GF-D8 (cell line): ENCODE measurements around the gene PTDSS2.

Experiments used
- DNase-seq: peaks from one replicate; lab custom pipeline; 2025; lab: John Stamatoyannopoulos, UW

Gene PTDSS2

GRCh38 chr11:469684-470560 is 19.8 kb downstream of the PTDSS2 start:
- no peak for DNase-seq

GRCh38 chr11:471468-472145 is 21.5 kb downstream of the PTDSS2 start:
- DNase-seq = no peak

- no peak for DNase-seq
These were observed 22.2 kb downstream of the PTDSS2 start for GRCh38 chr11:472272-472671.

GRCh38 chr11:472816-473215 is 22.7 kb downstream of the PTDSS2 start:
- no peak for DNase-seq

GRCh38 chr11:473415-473814 is 23.3 kb downstream of the PTDSS2 start:
- no peak for DNase-seq

- DNase-seq = no peak
These were observed 24.1 kb downstream of the PTDSS2 start for GRCh38 chr11:473962-474785.

- DNase-seq = no peak
These were observed 24.9 kb downstream of the PTDSS2 start for GRCh38 chr11:474914-475506.

- no peak for DNase-seq
These were observed 25.9 kb downstream of the PTDSS2 start for GRCh38 chr11:475941-476340.

GRCh38 chr11:476416-476815 is 26.3 kb downstream of the PTDSS2 start:
- DNase-seq = no peak

- DNase-seq = no peak
These were observed 27.1 kb downstream of the PTDSS2 start for GRCh38 chr11:477052-477715.

GRCh38 chr11:479311-479710 is 29.2 kb downstream of the PTDSS2 start:
- no peak for DNase-seq

- DNase-seq = no peak
These were observed 34.5 kb downstream of the PTDSS2 start for GRCh38 chr11:484616-485015.

- DNase-seq = no peak
These were observed 36.1 kb downstream of the PTDSS2 start for GRCh38 chr11:486189-486588.

GRCh38 chr11:487571-488021 is 37.5 kb downstream of the PTDSS2 start:
- DNase-seq = no peak

GRCh38 chr11:488062-488461 is 38.0 kb downstream of the PTDSS2 start:
- DNase-seq = no peak

GRCh38 chr11:488579-488978 is 38.5 kb downstream of the PTDSS2 start:
- DNase-seq = no peak

- DNase-seq = no peak
These were observed 38.9 kb downstream of the PTDSS2 start for GRCh38 chr11:488992-489391.

- DNase-seq = no peak
These were observed 39.6 kb downstream of the PTDSS2 start for GRCh38 chr11:489610-490185.

GRCh38 chr11:490186-490929 is 40.3 kb downstream of the PTDSS2 start:
- DNase-seq = no peak

- DNase-seq = no peak
These were observed 40.8 kb downstream of the PTDSS2 start for GRCh38 chr11:490930-491260.

- no peak for DNase-seq
These were observed 41.3 kb downstream of the PTDSS2 start for GRCh38 chr11:491358-491757.
